ENCODE measurements around the gene ICAM4. TPM values are rescaled to one million over a fixed set of nuclear protein-coding genes. Genes with fewer than 3 reads are reported as not detected.

Gene ICAM4
- total and polyA plus RNA-seq, 2 of the 13 experiments (the other 11 are each of a cell fraction or from before 2014, with no cell fraction given), result 2.9 to 4.0 TPM

- TF ChIP-seq MAX (IDR thresholded peaks at IDR 0.05), result peak; percentile 91
- no peak for TF ChIP-seq ZNF256 (CRISPR knock-in tag; conservative IDR thresholded peaks at IDR 0.05)
- TF ChIP-seq ZNF264 (CRISPR knock-in tag; IDR thresholded peaks at IDR 0.05), result no peak
- no peak for TF ChIP-seq ZNF746 (CRISPR knock-in tag; IDR thresholded peaks at IDR 0.05)
- TF ChIP-seq KIAA2018 (CRISPR knock-in tag; IDR thresholded peaks at IDR 0.05; ENCODE audit: borderline replicate concordance), result no peak
- TF ChIP-seq JARID2 (CRISPR knock-in tag; IDR thresholded peaks at IDR 0.05; ENCODE audit: insufficient replicate concordance), result no peak
- no peak for TF ChIP-seq ZNF605 (CRISPR knock-in tag; IDR thresholded peaks at IDR 0.05)
- TF ChIP-seq SOX5 (CRISPR knock-in tag; IDR thresholded peaks at IDR 0.05; ENCODE audit: borderline replicate concordance), result no peak
- TF ChIP-seq TERF1 (CRISPR knock-in tag; IDR thresholded peaks at IDR 0.05), result no peak
- peak; percentile 60; the same call in 1 of the 2 replicates for TF ChIP-seq THAP11 (CRISPR knock-in tag; IDR thresholded peaks at IDR 0.05)
- no peak for TF ChIP-seq STAT6 (CRISPR knock-in tag; IDR thresholded peaks at IDR 0.05; ENCODE audit: borderline replicate concordance)
- peak; percentile 88 for TF ChIP-seq KDM5B (CRISPR knock-in tag; IDR thresholded peaks at IDR 0.05; ENCODE audit: borderline replicate concordance)
- no peak for TF ChIP-seq ELK4 (CRISPR knock-in tag; IDR thresholded peaks at IDR 0.05; ENCODE audit: borderline replicate concordance)
- TF ChIP-seq ZNF781 (CRISPR knock-in tag; IDR thresholded peaks at IDR 0.05; ENCODE audit: borderline replicate concordance, not compliant biosample characterization), result no peak
- TF ChIP-seq TBX2 (CRISPR knock-in tag; IDR thresholded peaks at IDR 0.05; ENCODE audit: borderline replicate concordance), result peak; percentile 82
Measured at GRCh38 chr19:10334588-10335351, 48.0 kb downstream of the ICAM4 start (continued).
